AG20443 (cell line): ENCODE data around the gene EIF3F.
"Not testable (repeated sequence)": the region's sequence is repeated elsewhere in the genome, so short reads cannot be mapped to it uniquely, and the experiment has no call there.

ENCODE experiments used
- DNase-seq: peaks from one replicate; pipeline ENCODE4 v3.0.0; 2012; ENCODE audit warnings: low spot score, mixed read lengths

Gene EIF3F

GRCh38 chr11:7986768-7987559, at the start of gene EIF3F:
Gene EIF3F (plus strand): TSS chr11:7987337. CDS start chr11:7987353, 16 bp downstream.
- DNase-seq = peak; percentile 93

GRCh38 chr11:7941146-7941545, 46.0 kb upstream of the EIF3F start:
- no peak for DNase-seq

- DNase-seq = no peak
These were observed 45.5 kb upstream of the EIF3F start, which contains the start of gene OR10A3 for GRCh38 chr11:7941608-7942007. Gene OR10A3 (minus strand): TSS chr11:7941708. CDS start chr11:7939520, 2,188 bp downstream.

GRCh38 chr11:7944123-7944522, 43.0 kb upstream of the EIF3F start:
- no peak for DNase-seq

GRCh38 chr11:7949934-7950333, 37.2 kb upstream of the EIF3F start:
- DNase-seq = no peak

- DNase-seq = no peak
These were observed 31.9 kb upstream of the EIF3F start for GRCh38 chr11:7955191-7955590.

- no peak for DNase-seq
These were observed 22.9 kb upstream of the EIF3F start for GRCh38 chr11:7964261-7964660.

- DNase-seq = peak; percentile 67
These were observed 22.3 kb upstream of the EIF3F start for GRCh38 chr11:7964873-7965272.

- DNase-seq = peak; percentile 89
These were observed 21.8 kb upstream of the EIF3F start, which contains the start of gene NLRP10 for GRCh38 chr11:7965386-7965785. Gene NLRP10 (minus strand): TSS chr11:7965447. CDS start chr11:7963495, 1,952 bp downstream.

- no peak for DNase-seq
These were observed 20.0 kb upstream of the EIF3F start for GRCh38 chr11:7967097-7967496.

GRCh38 chr11:7967826-7968225, 19.3 kb upstream of the EIF3F start:
- DNase-seq = peak; percentile 20

GRCh38 chr11:7968686-7969085, 18.5 kb upstream of the EIF3F start:
- DNase-seq = no peak

- DNase-seq = no peak
These were observed 17.1 kb upstream of the EIF3F start for GRCh38 chr11:7969756-7970646.

- DNase-seq = no peak
These were observed 15.3 kb upstream of the EIF3F start for GRCh38 chr11:7971846-7972245.

- no peak for DNase-seq
These were observed 14.1 kb upstream of the EIF3F start for GRCh38 chr11:7973011-7973410.

- no peak for DNase-seq
These were observed 12.5 kb upstream of the EIF3F start for GRCh38 chr11:7974668-7975067.

- DNase-seq = peak; percentile 58
These were observed 9.8 kb upstream of the EIF3F start for GRCh38 chr11:7977232-7977917.

- no peak for DNase-seq
These were observed 5.4 kb upstream of the EIF3F start for GRCh38 chr11:7981619-7982157.

- no peak for DNase-seq
These were observed 4.5 kb upstream of the EIF3F start for GRCh38 chr11:7982582-7983119.

- DNase-seq = no peak
These were observed 3.1 kb upstream of the EIF3F start for GRCh38 chr11:7983832-7984590.

GRCh38 chr11:7987560-7987883, 385 bp downstream of the EIF3F start:
- not testable (repeated sequence) for DNase-seq
